ENCODE results near the gene SPPL2A. TPM values are rescaled to one million over a fixed set of nuclear protein-coding genes. Genes with fewer than 3 reads are reported as not detected.

Gene SPPL2A
- total and polyA plus RNA-seq, 2 of the 13 experiments (the other 11 are each of a cell fraction or from before 2014, with no cell fraction given): 80.5 to 105 TPM

GRCh38 chr15:50686469-50687301 lies 78.8 kb downstream of the SPPL2A start, which contains the start of gene TRPM7 (continued):
- TF ChIP-seq E2F1 (CRISPR knock-in tag; IDR thresholded peaks at IDR 0.05): peak; percentile 51; the same call in 1 of the 2 replicates
- TF ChIP-seq KDM5A (IDR thresholded peaks at IDR 0.05; ENCODE audit: borderline replicate concordance, low read length): peak; percentile 71
- TF ChIP-seq ZSCAN20 (CRISPR knock-in tag; IDR thresholded peaks at IDR 0.05; ENCODE audit: borderline replicate concordance): no peak; the same call in 1 of the 2 replicates
- TF ChIP-seq ZBTB49 (CRISPR knock-in tag; IDR thresholded peaks at IDR 0.05; ENCODE audit: borderline replicate concordance): peak; percentile 62; the same call in 1 of the 2 replicates
- TF ChIP-seq ZKSCAN5 (CRISPR knock-in tag; IDR thresholded peaks at IDR 0.05): no peak
- 0 out of 2 replicates have a peak, but pooled peaks have one; percentile 17 for TF ChIP-seq ZFAT (CRISPR knock-in tag; conservative IDR thresholded peaks at IDR 0.05)
- no peak for TF ChIP-seq ZNF143 (CRISPR knock-in tag; IDR thresholded peaks at IDR 0.05)
- peak; percentile 46; the same call in 1 of the 2 replicates for TF ChIP-seq ARNTL (CRISPR knock-in tag; IDR thresholded peaks at IDR 0.05)
- TF ChIP-seq SNAPC5 (CRISPR knock-in tag; IDR thresholded peaks at IDR 0.05; ENCODE audit: borderline replicate concordance): no peak; the same call in 1 of the 2 replicates
- TF ChIP-seq ZNF766 (CRISPR knock-in tag; IDR thresholded peaks at IDR 0.05; ENCODE audit: borderline replicate concordance): no peak
- peak; percentile 33; the same call in 1 of the 2 replicates for TF ChIP-seq ZBTB33 (CRISPR knock-in tag; IDR thresholded peaks at IDR 0.05)
- peak; percentile 67; the same call in 1 of the 2 replicates for TF ChIP-seq MYPOP (CRISPR knock-in tag; IDR thresholded peaks at IDR 0.05)
- no peak; the same call in 1 of the 2 replicates for TF ChIP-seq ZNF446 (CRISPR knock-in tag; IDR thresholded peaks at IDR 0.05)
- no peak for TF ChIP-seq IKZF1 (IDR thresholded peaks at IDR 0.05)
- TF ChIP-seq ZNF343 (CRISPR knock-in tag; IDR thresholded peaks at IDR 0.05): no peak
- peak; percentile 35; the same call in 1 of the 2 replicates for TF ChIP-seq TGIF2 (CRISPR knock-in tag; IDR thresholded peaks at IDR 0.05)
- peak; percentile 91 for TF ChIP-seq POGK (CRISPR knock-in tag; conservative IDR thresholded peaks at IDR 0.05)
- peak; percentile 92 for TF ChIP-seq ZNF430 (CRISPR knock-in tag; IDR thresholded peaks at IDR 0.05)
- no peak for TF ChIP-seq ZNF709 (CRISPR knock-in tag; IDR thresholded peaks at IDR 0.05)
- TF ChIP-seq TRIM24 (CRISPR knock-in tag; IDR thresholded peaks at IDR 0.05): no peak

All from HepG2 (cell line).